GM18867 (cell line): ENCODE results near the gene PILRB.
"Not testable (repeated sequence)": the region's sequence is repeated elsewhere in the genome, so short reads cannot be mapped to it uniquely, and the experiment has no call there.

Source experiments
- ATAC-seq: cut with Tn5 transposase; IDR thresholded peaks from one replicate; pipeline ENCODE4 v1.9.1; 2021; ENCODE audit warnings: mild to moderate bottlenecking, moderate library complexity; ENCODE audit not compliant: unreplicated experiment

Gene PILRB

GRCh38 chr7:100373870-100374598, 16.1 kb downstream of the PILRB start:
- peak; percentile 30 for ATAC-seq

GRCh38 chr7:100374601-100375000, 16.7 kb downstream of the PILRB start:
- no peak for ATAC-seq

GRCh38 chr7:100376066-100376465, 18.1 kb downstream of the PILRB start:
- ATAC-seq: no peak

- ATAC-seq: no peak
Observed at GRCh38 chr7:100378114-100378755, 20.3 kb downstream of the PILRB start.

GRCh38 chr7:100380196-100380595, 22.3 kb downstream of the PILRB start:
- ATAC-seq: no peak

- ATAC-seq: not testable (repeated sequence)
Observed at GRCh38 chr7:100381531-100382233, 23.8 kb downstream of the PILRB start.

GRCh38 chr7:100382234-100382853, 24.4 kb downstream of the PILRB start:
- not testable (repeated sequence) for ATAC-seq

GRCh38 chr7:100384628-100385294, 26.8 kb downstream of the PILRB start:
- ATAC-seq: no peak

GRCh38 chr7:100386940-100387339, 29.0 kb downstream of the PILRB start:
- ATAC-seq: no peak

- no peak for ATAC-seq
Observed at GRCh38 chr7:100387695-100388094, 29.8 kb downstream of the PILRB start.

- no peak for ATAC-seq
Observed at GRCh38 chr7:100389437-100390088, 31.6 kb downstream of the PILRB start.

GRCh38 chr7:100390286-100391009, 32.5 kb downstream of the PILRB start:
- ATAC-seq: no peak

GRCh38 chr7:100393233-100393905, 35.5 kb downstream of the PILRB start:
- ATAC-seq: no peak

GRCh38 chr7:100394077-100394476, 36.2 kb downstream of the PILRB start:
- ATAC-seq: no peak

- ATAC-seq: peak; percentile 87
Observed at GRCh38 chr7:100396421-100396982, 38.6 kb downstream of the PILRB start.

- no peak for ATAC-seq
Observed at GRCh38 chr7:100397315-100398081, 39.6 kb downstream of the PILRB start.

GRCh38 chr7:100398239-100398638, 40.3 kb downstream of the PILRB start:
- no peak for ATAC-seq

- ATAC-seq: no peak
Observed at GRCh38 chr7:100400041-100400440, 42.1 kb downstream of the PILRB start.
